SHP77 treated with DMSO at 0.1 percent for 48 hours (cell line): ENCODE measurements around the gene MAN2A1.
"Not testable (repeated sequence)": the region's sequence is repeated elsewhere in the genome, so short reads cannot be mapped to it uniquely, and the experiment has no call there.

ENCODE experiments used
- DNase-seq: peaks from one replicate; lab custom pipeline; 2025; lab: John Stamatoyannopoulos, UW

The MAN2A1 gene

DNA sequence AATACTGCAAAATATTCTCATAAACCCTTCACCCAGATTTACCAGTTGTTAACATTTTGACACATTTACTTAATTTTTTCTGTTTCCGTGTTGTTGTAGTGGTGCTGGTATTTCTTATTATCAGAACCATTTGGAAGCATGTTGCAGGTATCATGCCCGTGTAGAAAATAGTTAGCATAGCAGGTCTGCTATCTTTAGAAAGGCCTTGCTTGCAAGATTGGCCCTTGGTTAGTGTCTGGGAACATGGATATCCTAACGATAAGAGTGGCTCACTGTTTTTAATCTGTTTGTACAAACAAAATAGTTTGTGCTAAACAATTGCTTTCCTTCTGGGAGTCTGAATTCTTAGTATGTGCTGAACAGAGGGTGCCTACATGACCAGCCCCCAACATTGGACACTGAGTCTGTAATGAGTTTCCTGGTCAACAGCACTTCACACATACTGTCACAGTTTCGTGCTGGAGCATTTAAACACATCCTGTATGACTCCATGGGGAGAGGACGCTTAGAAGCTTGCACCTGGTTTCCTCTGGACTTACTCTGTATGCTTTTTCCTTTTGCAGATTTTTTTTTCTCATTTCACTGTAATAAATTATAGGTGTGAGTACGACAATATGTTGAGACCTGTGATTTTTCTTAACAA, 66.9 kb downstream of the MAN2A1 start:
- DNase-seq: no peak

DNA sequence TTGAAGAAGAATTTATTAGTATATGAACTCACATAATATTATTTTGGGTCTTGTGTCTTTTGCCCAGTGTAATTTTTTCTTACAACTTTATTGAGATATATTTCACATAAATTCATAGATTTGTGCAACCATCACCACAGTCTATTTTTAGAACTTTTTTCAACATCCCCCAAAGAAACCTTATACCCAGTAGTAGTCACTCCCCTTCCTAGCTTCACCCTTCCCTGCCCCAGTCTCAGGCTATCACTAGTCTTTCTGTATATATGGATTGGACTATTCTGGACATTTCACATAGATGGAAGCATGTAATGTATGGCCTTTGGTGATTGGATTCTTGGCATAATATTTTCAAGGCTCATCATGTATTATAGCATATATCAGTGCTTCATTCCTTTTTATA, 67.8 kb downstream of the MAN2A1 start:
- no peak for DNase-seq

DNA sequence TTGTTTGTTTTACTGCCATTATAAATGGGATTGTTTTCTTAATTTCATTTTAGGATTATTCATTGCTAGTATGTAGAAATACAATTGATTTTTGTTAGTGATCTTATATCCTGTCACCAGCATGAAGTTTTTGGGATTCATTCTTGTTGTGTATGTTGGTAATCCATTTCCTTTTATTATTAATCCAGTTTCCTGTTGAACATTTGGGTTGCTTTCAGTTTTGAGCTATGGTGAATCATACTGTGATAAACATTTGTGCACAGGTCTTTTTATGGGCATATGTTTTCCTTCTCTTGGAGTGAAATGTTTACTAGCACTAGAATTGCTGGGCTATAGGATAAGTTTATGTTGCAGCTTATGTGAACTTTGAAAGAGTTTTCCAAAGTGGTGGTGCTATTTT, 69.6 kb downstream of the MAN2A1 start:
- no peak for DNase-seq

DNA sequence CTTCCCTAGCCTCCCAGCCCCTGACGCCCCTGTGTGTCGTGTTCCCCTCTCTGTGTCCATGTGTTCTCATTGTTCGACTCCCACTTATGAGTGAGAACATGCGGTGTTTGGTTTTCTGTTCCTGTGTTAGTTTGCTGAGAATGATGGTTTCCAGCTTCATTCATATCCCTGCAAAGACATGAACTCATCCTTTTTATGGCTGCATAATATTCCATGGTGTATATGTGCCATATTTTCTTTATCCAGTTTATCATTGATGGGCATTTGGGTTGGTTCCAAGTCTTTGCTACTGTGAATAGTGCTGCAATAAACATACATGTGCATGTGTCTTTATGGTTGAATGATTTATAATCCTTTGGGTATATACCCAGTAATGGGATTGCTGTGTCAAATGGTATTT, 70.4 kb downstream of the MAN2A1 start:
- DNase-seq: not testable (repeated sequence)

DNA sequence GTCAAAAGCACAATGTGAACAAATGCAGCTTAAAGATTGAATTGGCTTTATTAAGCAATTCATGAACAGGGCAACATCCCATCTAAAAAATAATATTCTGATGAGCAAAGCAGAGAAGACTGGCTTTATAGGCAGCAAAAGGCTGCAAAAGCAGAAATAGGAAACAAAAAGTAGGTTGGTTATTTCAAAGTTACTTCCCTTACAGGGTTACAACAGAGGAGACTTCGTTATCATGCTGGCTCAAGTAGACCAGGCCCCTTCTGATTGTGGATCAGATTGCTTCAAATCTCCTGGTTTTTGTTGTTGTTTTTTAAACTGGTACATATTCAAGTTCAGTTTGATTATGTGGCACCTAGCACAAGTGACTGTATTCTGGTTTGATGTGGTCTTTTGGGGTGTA, 73.1 kb downstream of the MAN2A1 start:
- DNase-seq: no peak

DNA sequence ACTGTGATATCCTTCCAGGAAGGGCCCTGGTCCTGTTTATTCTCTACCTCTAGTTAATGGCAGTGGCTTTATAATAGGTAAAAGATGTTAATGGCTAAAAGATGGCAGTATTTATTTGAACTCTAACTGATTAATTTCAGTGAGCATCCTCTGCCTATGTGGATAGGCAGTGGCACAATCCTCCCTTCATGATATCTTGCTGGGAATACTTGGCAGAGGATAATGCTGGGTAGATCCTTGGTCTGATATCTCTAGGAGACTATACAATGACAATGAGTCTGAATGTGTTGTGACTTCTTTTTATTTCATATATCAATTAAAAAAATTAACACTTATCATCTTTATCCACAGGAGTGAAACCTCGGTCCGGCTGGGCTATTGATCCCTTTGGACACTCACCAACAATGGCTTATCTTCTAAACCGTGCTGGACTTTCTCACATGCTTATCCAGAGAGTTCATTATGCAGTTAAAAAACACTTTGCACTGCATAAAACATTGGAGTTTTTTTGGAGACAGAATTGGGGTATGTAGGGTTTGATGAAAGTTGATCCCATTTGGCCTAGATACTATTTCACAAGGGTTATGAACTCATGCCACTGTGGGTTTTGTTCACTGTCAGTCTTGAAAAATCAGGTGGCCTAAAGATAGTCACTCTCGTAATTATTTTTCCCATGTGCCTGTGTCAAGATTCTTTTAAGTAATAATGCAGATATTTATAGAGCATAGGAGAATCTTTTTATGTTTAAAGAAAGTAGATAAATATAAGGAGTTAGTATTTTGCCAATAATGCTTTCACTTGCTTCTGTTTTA, 77.7 kb downstream of the MAN2A1 start:
- no peak for DNase-seq

DNA sequence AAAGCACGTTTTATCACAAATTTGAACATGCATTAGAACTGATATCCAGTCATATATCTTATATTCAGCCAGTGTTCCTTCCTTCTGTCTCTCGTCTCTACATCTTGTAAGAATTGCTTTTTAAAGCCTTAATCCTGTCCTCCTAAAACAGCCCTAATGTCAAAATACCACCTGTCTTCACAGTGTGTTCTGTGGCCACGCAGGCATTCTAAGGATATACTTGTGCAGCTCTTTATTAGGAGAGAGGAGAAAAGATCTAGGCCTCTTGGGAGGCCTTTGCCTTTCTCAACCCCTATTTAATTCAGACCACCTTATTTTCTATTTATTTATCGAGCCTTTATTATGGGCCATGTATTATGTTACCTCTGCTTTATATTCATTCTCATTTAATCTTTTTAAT, 78.3 kb downstream of the MAN2A1 start:
- DNase-seq: no peak

DNA sequence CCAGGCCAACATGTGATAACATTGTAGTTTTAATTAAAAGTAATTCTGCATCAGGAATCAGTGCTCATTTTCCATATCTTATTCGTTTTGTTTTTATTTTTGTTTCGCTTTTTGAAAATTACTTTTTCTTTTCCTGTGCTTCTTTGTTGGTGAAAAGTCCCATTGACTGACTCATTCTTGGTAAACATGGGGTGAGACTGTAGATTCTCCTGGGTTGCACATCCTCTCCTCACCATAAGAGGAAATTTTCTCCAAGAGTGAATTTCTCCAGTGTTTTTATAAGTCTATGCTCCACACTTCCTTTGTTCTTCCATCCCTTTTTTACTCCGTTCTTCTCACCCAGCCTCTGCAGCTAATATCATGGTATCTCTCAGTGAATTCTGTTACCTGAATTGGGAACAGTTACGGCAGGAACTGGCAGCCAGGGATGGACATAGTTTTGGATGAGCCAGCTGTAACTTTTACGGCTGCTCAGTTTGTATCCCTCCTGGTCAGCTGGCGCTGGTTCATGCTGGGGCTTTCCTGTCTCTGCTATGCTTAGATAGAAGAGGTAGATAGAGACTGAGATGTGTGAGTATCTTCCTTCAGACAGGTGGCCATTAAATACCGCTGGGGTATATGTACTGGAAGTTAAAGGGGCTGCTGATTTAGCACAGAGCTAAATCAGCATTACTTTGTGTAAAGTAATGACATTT, 80.0 kb downstream of the MAN2A1 start:
- DNase-seq: no peak

DNA sequence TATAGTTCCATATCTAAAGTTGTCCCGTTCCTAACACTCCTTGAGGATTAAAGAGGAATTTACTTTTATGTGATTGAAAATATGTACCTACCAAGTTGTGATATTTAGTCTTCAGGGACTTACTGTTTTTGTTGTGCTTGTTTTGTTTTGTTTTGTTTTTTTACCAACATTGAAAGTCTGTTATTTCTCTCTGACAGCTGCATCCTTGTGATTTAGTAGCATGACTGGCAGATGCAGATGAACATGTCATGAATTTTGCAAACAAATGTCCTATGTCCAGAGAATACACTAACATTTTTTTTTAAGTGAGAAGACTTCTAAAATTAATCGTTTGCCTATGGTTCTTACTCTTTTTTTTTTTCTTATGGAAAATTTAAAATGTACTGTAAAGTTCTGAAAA, 85.4 kb downstream of the MAN2A1 start:
- no peak for DNase-seq

DNA sequence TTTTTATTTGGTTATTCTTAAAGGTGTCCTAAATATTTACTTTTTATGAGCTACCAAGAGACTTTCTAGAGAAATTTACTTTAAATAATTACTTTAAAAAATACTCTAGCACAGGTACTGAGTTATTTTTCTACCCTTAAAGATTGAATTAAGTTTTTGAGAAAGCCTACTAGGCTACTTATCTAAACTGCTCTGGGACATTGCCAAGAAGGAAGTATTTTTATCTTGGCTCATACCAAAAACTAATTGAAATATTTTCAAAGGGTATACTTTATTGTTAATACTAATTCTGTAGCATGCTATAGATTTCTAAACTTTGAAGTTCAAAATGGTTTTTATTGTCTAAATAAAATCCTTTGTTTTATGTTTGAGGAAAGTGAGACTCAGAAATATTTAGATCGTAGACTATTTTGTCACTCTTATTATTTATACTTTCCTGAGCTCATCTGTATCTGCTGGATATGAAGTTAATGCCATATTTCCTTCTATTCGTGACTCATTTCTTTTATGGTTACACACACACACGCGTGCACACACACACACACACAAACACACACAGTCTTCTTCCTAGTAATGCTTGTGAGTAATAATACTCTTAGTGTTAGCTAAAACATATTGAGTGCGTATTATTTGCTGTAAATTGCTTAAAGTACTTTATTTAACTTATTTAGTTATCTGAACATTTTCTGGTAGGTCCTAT, 89.5 kb downstream of the MAN2A1 start:
- no peak for DNase-seq

DNA sequence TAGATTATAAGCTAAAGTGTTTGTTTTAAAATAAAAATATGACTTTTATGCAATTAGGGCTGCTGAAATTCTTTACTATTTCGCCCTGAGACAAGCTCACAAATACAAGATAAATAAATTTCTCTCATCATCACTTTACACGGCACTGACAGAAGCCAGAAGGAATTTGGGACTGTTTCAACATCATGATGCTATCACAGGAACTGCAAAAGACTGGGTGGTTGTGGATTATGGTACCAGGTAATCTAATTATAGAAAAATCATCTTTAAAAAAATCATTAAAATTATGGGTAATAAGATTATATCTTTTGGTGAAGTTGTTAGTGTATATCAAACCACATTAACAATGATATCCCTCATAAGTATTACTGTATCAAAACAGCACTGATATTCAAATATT, 95.0 kb downstream of the MAN2A1 start:
- DNase-seq: no peak

DNA sequence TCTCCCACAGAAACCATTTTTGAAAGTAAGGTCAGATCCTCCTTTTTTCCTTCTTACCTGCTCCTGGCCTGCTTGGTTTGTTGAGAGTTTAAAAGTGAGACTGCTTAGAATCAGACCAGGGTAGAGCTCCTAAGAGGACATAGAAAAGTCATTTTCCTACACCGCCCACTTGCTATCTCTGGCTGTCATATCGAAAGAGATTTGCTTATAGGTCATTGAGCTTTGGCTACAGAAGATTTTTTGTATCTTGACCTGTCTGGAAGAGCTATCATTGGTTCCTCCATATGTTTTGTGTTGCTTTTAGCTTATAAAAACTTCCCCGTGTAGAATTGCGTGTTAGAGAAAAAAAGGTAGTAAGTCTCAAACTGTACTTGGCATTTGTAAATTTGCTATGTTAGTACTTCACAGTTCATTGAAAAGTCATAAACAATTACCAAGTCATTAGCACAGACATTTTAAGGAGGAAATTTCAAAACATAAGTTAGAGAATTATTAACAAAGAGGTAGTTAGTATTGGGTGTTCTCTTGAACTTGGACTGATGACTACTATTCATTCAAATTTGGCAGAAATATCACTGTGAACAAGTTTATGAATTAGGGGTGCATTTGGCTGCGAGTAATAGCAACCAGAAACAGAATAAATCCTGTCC, 96.6 kb downstream of the MAN2A1 start:
- DNase-seq: no peak

DNA sequence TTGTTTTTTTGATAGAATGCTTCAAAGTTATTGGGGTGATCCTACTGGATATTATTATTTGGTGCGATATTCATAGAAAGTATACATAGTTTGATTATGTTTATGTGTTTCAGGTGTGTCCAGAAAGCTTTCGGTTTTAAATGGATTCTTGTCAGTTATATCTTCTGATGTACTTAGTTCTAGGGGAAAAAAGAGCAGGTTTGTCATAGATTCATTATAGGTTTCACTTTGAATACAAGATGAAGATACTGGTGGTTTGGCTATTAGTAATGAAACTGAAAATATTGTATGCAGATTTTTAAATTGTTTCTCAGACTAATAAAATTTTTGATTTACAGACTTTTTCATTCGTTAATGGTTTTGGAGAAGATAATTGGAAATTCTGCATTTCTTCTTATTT, 98.9 kb downstream of the MAN2A1 start:
- no peak for DNase-seq

DNA sequence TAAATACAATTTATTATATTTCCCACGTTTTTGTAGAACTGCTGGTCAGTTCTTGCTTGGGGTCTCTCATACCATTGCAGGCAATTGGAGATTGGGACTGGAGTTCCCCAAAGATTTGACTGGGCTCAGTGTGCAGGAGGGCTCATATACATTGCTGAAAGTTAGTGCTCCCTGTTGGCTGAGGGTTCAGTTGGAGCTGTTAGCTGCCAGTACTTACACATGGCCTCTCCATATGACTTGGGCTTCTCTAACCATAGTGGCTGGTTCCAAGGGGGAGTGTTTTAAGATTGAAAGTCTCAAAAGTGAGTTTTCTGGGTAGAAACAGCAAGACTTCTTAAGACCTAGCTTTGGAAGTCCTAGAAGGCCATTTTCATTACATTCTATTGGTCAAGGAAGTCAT, 102.9 kb downstream of the MAN2A1 start:
- no peak for DNase-seq

DNA sequence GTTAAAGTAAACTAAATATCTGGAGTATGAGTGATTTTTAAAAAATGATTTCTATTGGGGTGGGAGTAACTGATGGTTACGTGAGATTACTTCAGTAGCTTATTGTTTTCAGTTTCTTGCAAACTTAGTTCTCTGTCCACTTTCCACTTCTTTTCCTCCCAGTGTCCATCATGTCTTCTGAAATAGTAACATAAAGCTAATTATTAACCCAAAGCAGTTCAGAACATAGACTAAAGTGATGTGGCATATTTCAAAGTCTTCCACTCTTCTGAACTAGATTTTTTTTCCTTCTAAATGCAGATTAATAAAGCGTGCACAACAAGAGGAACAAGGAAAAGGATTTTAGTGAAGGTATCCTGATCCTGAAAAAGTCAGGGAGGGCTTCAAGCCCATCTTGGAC, 114.1 kb downstream of the MAN2A1 start:
- no peak for DNase-seq

DNA sequence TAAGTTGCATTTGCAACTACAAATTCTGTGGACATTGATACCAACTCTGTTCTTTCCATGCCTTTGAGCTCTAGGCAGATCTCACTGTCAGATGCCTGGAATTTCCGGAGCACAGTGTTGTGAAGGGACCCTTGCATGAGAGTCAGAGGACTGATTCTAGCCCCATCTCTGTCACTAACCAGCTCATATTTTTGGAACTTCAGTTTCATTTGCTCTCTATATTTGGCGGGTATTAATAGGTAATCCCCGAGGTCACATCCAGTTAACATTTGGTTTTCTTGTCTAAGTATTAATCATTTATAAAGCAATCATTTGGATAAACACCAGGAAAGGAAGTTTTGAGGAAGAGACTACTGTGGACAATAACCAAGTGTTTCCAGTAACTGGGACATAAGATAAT, 115.7 kb downstream of the MAN2A1 start:
- no peak for DNase-seq

DNA sequence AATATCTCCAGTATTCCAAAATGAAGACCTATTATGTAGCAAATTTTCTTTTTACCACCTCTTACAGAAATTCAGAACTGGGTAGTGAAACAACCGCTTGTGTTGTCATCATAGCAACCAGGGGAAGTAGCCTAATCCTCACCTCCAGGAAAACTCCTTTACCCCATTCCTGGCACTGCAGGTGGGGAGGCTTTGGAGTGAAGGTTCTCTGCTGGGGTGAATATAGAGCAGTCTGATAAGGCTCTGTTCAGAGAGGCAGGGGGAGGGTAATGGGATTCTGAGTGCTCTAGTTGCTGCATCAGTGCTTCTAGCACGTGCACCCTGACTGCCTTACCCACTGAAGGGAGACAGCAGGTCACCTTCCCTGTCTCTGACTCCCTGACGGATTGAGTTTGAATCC, 116.2 kb downstream of the MAN2A1 start:
- DNase-seq: no peak

DNA sequence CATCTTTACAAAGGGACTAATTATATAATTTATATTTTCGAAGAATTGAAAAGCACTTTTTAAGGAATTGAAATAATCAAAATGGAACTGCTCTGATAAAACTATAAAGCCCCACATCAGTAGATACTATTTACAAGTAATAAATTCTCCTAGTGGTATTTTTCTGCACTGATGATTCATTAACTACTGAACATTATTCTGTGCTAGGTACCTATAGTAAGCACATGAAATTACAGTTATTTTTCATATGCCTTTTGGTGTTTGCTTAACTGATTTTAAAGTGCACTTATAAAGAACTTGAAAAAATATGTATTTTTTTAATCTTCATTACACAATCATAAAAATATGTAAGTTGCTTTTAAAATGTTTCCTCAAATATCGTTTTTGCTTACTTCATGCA, 123.0 kb downstream of the MAN2A1 start:
- DNase-seq: no peak

DNA sequence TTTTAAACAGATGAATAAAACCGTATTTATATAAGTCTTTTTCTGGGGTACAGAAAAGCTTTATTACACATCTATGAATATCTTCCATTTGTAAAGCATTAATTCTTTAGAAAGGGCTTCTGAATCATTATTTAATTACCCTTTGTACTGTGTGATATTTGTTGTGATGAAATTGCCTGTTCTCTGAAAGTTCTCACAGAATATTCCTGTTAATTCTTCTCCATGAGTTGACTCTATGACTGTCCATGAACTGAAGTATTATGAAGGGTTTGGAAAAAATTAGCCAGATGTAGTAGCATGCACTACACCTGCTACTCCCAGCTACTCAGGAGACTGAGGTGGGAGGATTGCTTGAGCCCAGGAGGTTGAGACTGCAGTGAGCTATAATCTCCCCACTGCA, 127.0 kb downstream of the MAN2A1 start:
- no peak for DNase-seq

DNA sequence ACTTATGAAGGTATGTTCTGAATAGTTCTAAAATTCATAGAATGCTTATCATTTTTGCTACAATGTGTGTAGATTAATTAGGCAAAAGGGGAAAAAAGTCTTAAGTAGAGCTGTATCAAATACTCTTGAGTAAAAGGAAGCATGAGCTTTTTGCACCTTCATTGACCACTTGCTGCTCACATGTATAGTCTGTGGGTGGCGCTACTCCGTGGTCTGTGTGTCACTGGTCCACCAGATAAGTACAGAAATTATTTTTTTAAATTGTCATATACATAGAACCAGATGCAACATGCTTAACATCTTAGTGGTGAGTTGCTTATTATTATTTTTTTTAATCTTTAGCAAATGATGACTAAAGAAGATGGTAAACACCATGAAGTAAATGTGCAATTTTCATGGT, 130.2 kb downstream of the MAN2A1 start:
- no peak for DNase-seq

DNA sequence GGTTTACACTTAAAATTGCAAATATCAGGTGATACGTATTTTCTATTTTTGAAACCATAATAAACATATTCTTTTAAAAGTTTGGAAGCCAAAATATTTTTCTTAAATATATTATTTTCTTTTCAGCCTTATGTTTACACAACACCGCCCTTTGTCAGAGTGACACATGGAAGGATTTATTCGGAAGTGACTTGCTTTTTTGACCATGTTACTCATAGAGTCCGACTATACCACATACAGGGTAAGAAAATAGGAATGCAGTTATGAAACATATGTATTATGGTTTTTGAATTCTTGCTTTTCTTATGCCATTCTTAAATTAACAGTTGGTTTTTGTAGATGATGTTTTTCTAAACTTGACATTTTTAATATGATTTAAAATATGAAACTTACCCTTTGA, 133.9 kb downstream of the MAN2A1 start:
- no peak for DNase-seq

DNA sequence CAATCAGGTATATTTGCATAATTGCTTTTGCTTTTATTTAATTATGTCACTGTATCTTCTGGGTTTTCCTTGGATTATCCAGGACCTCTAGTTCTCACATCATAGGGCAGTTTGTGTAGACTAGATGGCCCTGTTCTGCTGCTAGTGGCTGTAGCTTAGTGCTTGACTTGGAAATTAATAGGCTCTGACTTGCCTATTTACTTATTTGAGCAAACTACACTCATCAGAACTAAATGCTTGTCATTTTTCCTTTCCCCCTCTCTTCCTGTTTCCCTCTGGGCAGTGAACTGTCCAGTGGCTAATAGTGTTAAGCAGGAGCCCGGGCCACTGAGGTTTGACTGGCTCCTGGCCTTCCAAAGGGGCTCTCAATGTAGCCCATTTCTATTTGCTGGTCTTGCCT, 135.7 kb downstream of the MAN2A1 start:
- no peak for DNase-seq
